NT2/D1 (cell line): ENCODE results near the gene TSPEAR.

Experiments used
- SUZ12 ChIP-seq: IDR thresholded peaks from 2 replicates; pipeline ENCODE4 v1.6.1; 2011; ENCODE audit not compliant: insufficient read length, insufficient read depth; ENCODE audit errors: extremely low read depth
- YY1 ChIP-seq: IDR thresholded peaks from 2 replicates; pipeline ENCODE4 v1.6.1; 2011; ENCODE audit not compliant: insufficient read length, insufficient read depth
- ZNF274 ChIP-seq: IDR thresholded peaks from 2 replicates; pipeline ENCODE4 v1.6.1; 2011; ENCODE audit warnings: mild to moderate bottlenecking, low read depth, low read length

DNA sequence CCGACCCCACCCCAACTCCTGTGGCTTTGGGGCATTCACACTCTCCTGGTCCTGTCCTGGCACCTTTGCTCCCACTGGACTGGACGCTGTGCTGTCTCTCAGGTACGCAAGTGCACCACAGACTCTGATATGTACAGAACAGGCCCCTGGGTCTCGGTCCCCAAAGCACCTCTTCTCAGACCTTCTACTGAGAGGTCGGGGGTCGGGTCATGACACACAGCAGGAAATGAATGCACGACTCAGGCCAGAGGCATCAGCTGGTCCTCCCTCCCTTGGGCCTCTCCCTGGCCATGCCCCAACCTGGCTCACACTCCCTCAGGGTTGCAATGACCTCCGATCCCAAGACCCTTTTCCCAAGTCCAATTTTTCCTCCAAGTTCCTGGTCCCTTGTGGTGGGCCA, 16.2 kb downstream of the TSPEAR start:
- no peak for TF ChIP-seq YY1
- TF ChIP-seq SUZ12 = no peak
- TF ChIP-seq ZNF274 = no peak
